Epidermal melanocyte (primary cell): ENCODE data around the gene GALNT6.

Source experiments
- DNase-seq: peaks from one replicate; pipeline ENCODE4 v3.0.0; 2011; ENCODE audit warnings: low spot score; ENCODE audit not compliant: insufficient read length

The GALNT6 gene

DNA sequence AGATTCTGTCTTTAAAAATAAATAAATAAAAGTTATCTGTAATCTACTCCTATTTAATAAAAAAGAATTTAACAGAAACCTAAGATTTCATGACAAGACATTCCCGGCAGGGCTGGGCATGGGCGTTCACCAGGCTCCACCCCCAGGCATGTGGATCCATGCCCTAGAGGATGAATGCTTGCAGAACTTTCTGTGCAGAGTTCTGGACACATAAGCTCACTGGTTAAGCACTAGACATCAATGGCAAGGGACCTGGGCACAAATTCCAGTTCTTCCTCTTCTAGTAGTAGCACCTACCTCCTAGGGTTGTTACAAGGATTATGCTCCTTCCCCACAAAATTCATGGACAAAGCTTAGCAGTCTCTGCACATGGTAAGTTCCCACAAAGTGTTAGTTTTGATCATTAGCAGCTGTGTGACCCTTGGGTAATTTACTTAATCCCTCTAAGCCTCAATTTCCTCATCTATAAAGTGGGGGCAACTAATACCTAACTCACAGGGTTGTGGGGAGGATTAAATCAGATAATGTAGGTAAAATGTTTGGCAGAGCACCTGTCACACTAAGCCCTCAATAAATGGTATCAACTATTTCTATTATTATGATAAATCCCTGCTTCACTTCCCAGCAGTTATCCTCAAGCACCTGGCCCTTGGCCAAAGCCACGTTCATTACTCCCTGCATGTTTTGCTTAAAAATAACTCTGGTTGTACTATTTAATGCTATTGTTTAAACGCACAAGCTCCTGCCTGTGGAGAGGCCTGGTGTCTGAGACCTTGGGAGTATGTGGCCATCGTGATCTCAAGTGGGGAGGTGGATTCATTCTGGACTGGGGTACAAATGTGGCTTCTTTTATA lies 9.8 kb downstream of the GALNT6 start:
- no peak for DNase-seq

DNA sequence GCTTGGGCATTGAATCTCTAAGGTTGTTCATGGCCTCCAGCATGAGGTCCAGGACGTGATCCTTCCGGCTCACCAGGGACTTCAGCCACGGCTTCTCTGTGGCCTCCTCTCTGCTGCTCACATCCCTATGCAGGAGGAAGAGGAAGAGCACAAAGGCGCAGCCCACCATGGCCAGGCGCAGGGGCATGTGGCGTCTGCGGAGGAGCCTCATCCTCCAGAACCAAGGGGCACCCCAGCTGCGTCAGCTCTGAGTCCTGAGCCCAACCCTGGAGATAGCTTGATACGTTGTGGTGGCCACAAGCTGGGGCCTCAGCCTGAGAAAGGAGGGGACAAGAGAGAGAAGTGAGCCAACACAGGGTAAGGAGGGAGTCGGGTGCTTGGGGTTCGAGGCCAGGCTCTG lies 11.6 kb downstream of the GALNT6 start:
- no peak for DNase-seq

DNA sequence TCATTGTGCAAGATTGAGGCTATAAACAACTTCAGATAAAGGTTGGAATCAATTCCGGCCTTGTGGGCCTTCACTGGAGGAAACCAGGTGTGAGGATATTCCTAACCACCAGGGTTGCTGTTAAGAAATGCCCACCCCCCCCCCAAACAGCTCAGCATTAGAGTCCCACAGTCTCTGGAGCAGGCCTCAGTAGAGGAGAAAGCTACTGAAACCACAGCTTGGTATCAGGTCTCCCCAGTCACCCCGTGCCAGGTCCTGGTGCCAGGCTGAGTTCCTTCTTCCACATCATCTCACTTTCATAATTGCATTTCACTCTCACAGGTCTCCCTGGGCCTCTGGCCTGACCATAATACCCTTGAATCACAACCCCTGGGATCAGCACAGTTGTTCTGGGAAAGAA lies 12.5 kb downstream of the GALNT6 start:
- no peak for DNase-seq

DNA sequence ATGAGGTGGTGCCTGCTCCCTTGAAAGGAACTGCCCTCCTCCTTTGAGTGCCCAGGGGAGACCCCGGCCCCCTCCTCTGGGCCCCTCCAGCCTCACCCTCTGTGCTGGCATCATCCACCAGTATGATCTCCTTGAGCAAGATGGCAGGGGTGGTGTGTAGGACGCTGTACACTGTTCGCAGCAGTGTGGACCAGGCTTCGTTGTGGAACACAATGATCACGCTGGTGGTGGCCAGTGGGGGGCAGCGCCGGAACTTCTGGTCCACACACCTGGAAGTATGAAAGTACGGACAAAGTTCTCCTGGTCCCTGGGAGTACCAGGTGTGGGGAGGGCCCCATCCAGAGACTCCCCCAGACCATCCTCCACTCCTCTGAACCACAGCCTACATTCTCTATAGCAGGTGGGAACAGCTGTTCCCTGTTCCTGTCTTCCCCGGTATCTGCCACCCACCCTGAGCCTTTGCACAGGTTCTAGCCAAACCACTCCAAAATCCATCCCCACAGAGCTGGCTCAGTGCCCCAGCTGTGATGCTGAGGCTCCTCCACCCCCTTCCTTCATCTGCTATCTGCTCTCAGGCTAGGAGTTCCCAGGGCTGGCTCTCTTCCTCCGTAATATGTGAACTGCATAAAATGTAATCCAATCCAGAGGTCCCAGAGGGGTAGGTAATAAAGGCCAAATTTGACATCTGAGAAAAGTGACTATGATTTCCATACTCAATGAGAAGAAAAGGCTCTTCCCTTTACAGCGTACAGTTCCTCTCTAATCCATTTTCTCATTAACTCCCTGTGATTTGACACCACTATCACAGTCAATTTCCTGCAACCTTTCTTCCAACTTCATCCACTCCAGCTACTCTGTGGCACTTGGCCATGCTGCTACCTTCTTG lies 13.9 kb downstream of the GALNT6 start:
- DNase-seq, result no peak

DNA sequence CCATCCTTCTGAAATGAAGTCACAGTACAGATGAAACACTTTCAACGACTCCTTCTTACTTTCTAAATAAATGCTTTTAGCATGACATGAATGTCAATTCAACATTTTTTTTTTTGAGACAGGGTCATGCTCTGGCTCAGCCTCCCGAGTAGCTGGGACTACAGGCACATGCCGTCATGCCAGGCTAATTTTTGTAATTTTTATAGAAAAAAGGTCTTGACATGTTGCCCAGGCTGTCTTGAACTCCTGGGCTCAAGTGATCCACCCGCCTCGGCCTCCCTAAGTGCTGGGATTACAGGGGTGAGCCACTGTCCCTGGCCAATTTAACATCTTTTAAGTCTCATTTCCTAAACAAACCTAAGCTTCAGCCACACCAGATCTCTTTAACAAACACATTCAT lies 16.4 kb downstream of the GALNT6 start:
- DNase-seq, result no peak

DNA sequence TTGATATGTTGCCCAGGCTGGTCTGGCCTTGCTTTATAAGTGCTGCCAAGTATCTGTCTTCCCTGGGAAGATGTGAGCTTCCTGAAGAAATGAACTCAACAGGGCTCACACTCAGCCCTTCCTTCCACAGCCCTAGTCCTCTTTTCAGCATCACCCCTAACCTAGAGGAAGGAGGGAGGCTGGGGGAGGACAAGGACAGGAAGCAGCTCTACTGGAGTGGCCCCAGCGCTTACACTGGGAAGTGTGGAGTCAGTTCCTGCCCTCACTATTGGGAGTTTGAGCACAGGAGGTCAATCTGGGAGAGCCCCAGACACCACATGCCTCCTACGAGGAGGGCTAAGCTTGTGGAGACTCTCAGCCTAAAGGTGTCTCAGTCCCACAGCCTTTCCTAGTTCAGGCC lies 16.8 kb downstream of the GALNT6 start:
- no peak for DNase-seq

DNA sequence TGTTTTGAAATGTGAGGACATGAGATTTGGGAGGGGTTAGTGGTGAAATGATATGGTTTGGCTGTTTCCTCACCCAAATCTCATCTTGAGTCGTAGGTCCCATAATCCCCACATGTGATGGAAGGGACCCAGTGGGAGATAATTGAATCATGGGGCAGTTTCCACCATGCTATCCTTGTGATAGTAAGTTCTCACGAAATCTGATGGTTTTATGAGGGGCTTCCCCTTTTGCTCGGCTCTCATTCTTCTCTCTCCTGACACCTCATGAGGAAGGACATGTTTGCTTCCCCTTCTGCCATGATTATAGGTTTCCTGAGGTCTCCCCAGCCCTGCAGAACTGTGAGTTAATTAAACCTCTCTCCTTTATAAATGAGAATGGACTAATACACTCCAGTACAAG lies 18.0 kb downstream of the GALNT6 start:
- no peak for DNase-seq

DNA sequence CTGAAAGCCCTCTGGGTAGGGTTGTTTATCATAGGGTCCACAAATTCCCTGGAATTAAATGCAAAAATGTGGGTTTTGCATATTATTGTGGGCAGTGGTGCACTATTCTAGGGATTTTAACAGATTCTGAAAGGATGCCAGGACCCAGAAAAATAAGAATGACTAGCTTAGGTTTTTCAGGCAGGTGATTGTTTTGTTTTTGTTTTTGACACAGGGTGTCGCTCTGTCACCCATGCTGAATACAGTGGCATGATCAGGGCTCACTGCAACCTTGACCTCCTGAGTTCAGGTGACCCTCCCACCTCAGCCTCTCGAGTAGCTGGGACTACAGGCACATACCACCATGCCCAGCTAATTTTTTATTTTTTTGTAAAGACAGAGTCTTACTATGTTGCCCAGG lies 19.2 kb downstream of the GALNT6 start:
- no peak for DNase-seq

DNA sequence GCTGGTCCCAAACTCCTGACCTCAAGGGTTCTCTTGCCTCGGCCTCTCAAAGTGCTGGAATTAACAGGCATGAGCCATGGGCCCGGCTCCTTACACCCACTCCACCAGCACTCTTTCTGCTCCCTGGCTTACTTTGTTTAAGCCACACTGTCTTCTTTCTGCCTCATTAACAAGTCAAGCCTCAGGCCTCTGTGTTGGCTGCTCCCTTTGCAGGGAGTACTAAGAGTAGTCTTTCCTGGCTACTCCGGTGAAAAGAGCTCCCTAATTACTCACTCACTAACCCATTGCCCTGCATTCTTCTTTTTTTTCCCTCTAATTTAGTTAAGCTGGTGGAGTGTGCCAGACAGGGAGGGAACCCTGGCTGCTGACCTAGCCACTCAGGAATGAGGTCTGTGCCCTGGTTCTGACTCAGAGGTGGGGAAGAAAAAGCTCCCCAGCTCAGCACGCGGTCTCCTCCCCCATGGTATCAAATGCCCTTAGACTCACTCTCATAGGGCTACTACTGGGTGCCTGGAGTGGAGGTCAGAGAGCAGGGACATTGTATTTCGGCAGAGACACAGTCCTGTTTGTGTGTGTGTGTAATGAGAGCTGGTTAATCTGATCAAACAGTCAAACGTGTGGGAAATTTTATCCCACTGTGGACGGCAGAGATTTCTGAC lies 19.8 kb downstream of the GALNT6 start:
- peak; percentile 91 for DNase-seq

DNA sequence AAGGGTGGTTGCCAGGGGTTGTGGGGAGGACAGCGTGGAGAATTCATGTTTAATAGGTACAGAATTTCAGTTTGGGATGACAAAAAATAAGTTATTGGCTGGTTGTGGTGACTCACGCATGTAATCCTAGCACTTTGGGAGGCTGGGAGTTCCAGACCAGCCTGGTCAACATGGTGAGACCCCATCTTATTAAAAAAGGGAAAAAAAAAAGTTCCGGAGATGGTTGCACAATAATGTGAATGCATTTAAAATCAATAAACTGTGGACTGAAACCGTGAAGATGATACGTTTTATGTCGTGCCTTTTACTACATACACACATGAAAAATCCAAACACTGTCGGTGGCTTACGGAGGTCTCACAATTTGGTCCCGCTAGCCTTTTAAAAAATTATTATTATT lies 20.5 kb downstream of the GALNT6 start:
- no peak for DNase-seq

DNA sequence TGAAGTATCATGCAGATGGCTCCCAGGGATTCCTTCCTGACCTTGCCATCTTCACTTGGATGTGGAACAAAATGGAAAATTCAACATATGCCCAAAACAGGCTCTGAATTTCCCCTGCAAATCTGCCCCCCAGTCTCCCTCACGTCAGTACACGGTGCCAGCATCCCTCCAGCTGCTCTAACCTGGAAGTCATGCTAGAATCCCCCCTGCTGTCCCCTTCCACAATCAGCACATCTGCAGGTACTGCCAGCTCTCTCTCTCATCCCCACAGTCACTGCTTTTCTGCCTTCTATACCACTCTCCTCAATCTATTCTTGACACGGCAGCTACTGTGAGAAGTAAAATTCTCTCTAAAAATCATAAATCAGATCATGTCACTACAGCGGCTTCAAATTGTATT lies 21.6 kb downstream of the GALNT6 start:
- DNase-seq, result no peak

DNA sequence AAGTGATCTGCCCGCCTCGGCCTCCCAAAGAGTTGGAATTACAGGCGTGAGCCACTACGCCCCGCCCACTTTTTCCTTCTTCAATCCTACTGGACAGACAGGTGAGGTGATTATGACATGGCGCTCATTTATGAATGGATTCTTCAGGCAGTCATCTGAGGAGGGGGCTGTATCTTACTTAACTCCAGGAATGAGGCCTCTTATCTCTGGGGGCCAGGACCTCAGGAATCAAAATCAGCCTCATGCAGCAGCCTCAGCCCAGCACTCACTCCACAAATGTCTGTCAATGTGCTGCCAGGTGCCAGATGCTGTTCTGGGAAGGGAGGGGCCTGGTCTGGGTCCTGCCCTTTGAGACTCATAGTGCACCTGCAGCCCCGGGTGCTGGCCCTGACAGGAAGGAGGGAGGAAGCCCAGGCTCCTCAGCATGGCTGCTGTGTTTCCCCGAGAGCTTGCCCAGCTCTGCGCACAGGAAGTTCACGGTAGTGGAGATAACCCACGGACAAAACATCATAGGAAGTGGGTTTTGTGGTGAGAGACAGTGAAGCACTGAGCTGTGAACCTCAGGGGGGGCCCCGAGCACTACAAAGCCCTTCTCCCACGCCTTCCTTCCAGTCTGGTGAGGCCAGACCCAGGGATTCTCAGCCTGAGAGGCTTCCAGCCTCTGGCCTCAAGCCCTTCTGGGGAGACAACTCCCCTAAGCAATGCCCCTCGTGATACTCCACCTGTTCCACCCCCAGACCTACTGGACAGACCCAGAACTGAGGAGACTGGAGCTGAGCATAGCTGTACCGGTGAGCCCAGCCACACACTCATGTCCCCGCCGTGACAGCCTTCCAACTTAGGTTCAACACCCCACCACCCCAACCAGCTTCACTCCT lies 22.3 kb downstream of the GALNT6 start:
- no peak for DNase-seq

DNA sequence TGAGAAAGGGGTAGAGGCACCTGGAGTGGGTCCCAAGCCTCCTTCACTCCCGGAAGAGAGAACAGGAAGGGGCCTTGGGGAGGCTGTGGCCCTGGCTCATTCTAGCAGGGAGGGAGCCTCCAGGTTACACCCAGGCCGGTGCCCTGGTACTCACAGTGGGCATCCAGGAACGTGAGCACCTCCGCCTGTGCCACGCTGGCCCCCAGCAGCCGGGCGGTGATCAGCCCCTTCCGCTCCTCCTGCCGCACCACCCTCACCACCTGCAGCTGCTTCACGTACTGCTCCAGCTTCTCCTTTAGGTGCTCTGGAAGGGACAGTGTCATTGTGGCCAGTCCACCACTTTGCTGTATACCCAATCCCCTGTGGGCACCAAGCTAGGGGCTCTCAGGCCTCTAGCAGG lies 25.9 kb downstream of the GALNT6 start:
- no peak for DNase-seq

DNA sequence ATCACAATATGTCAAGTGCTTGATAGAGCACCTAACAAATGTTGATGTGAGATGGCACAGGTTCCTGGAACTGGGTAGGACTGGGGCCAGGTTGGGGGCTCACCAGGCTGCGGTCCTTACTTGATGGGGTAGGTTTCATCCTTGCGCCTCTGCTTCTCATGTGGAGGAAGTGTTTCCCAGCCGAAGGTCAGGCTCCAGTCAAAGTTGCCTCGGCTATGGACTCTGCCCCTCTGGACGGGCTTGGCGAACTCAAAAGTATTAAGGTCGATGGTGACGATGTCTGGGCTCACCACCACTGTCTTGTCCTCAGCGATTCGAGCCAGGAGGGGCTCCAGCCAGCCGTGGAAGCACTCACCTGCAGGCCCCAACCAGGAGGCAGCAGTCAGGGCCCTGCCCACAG lies 27.2 kb downstream of the GALNT6 start:
- no peak for DNase-seq

DNA sequence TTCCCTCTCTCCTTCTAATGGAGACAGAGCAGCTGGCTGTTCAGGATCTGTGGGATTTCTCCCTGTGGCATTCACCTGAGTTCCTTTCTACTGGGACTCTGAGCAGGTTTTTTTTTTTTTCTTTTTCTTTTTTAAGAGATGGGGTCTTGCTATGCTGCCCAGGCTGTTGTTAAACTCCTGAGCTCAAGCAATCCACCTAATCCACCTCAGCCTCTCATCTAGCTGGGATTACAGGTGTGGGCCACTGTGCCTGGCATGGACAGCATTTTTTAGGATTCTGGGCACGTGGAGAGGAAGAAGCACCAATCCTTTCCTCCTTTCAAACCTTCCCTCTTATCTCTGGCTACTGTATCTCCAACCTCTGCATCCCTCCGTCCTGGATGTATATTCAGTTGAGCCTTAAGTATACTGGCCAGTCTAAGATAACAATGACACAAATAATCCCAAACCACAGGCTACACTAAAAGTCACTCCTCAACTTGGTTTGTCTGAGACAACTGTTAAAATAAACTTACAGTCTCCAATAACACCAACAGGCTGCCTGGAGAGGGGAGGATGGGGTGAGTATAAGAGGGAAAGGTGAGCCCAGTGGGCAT lies 28.4 kb downstream of the GALNT6 start:
- DNase-seq, result no peak

DNA sequence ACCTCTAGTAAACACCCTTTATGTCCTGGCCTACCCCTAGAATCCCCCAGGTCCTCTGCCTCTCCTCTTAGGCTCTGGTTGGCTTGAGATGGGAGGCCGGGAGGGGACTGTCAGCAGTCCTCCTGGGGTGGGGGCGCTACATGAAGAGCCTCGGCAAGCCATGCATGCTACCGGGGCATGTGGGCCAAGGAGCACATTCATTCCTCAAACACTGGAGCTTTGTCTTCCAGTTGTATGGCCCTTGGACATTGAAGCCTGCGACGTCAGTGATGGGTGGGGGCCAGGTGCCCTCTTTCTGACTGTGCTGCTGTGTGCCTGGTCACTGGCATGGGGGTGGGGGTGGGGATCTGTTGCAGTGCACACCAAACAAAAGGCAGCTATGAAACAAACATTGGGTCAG lies 28.9 kb downstream of the GALNT6 start:
- no peak for DNase-seq

DNA sequence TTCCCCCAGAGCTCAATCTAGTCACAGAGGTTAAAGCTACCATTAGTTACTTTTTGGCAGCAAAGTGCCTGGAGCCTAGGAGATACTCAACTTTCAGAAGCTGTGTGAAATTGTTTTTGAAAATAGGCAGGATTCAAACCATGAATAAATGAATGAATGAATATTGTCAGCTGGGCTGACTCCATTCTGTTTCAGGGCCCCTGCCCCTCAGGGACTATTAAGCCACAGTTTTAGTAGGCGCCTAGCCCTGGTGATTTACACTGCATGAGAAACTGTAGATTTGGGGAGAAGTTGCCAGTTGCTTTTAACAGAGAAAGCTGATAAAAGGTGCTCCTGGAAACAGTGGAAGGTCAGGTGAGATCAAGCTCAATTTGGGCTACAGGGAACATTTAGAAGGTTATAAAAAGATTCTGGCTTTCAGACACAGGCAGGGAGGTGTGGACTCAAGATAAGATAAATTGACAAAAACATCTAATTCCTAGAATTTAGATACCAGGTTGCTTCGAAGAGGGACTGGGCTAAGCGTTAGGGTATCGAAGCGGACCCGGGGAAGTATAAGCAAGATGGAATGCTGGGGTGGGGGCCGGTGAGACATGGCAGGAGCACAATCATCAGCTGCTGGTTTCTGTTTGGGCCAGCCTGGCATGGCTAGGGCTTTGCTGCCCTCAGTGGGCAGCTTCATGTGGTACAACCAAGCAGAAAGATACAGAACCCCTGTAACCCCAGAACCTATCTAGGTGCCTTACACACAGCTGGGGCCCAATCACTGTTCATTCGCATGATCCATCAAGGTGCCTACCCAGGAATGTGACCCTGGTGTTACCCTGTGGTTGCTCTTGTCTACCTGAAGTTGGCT lies 29.8 kb downstream of the GALNT6 start:
- no peak for DNase-seq

DNA sequence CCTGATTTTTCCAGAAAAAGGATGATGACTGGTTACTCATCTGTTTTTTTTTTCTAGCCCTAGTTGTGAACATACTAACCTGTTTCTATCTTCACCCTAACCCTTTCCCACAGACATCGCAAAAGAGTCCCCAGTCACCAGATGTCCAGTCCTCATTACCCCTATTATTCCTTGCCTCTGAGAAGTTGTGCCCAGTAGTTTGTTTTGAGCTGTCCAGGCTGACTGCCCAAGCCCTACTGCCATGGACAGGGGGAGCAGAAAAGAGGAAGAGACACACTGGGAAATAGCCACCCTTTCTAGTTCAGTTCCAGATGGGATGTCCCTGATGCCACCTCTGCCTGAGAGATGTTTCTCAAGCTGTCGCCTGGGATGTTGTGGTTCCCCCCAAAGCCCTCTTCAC lies 30.9 kb downstream of the GALNT6 start:
- no peak for DNase-seq

DNA sequence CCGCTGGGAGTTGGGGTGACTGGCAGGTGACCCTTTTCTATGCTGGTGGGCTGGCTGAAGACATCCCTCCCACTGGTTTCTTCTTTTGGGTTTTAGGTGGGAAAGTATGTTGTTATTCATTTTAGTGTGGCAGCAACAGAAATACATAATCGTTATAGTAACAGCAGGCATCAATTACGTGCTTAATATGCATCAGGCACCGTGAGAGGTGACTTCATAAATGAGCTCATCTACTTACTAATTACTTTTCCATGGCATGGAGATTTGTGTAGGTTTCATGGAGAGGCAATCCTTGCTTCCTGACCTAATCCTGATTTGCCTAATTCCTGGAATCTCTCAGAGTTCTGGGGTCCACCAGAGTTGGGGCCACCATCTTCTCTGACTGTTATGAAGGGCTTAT lies 31.4 kb downstream of the GALNT6 start:
- no peak for DNase-seq

DNA sequence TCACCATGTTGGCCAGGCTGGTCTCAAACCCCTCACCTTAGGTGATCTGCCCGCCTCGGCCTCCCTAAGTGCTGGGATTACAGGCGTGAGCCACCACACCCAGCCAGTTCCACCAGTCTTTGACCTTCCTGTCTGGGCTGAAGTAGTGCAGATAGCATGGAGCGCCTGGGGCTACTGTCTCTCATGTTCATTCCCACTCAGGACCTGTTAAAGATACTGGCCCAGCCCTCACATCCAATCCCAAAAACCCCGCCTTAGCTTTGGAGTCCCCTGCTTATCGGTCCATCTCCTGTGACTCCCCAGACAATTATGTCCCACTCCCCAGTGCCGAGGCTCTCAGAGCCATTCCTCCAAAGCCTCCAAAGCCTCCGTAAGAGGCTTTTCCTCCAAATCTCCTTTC lies 32.7 kb downstream of the GALNT6 start:
- no peak for DNase-seq
